GM18507 (cell line): ENCODE data around the gene HDGFL2.
"Not testable (repeated sequence)": the region's sequence is repeated elsewhere in the genome, so short reads cannot be mapped to it uniquely, and the experiment has no call there.

Experiments
- DNase-seq: peaks from one replicate; pipeline ENCODE4 v3.0.0; 2011; ENCODE audit warnings: low read depth; ENCODE audit not compliant: insufficient read length; ENCODE audit errors: extremely low spot score
- FAIRE-seq: peaks from 2 replicates; lab custom pipeline; 2011; peaks lifted over from hg19 to GRCh38; lab: Jason Lieb, UNC

The HDGFL2 gene

GRCh38 chr19:4523306-4524110 lies 51.4 kb downstream of the HDGFL2 start:
- DNase-seq (peak; percentile 32), FAIRE-seq (peak; percentile 59)

- DNase-seq (peak; percentile 36), FAIRE-seq (peak; percentile 73)
Observed at GRCh38 chr19:4524808-4525562, 52.9 kb downstream of the HDGFL2 start.

- DNase-seq (no peak), FAIRE-seq (no peak)
Observed at GRCh38 chr19:4525563-4526002, 53.5 kb downstream of the HDGFL2 start.

- not testable (repeated sequence) for FAIRE-seq, DNase-seq
Observed at GRCh38 chr19:4527377-4527776, 55.3 kb downstream of the HDGFL2 start.

- FAIRE-seq (no peak), DNase-seq (no peak)
Observed at GRCh38 chr19:4528843-4529242, 56.7 kb downstream of the HDGFL2 start.

GRCh38 chr19:4529924-4530522 lies 57.9 kb downstream of the HDGFL2 start:
- no peak for FAIRE-seq
- no peak for DNase-seq

- no peak for DNase-seq
- FAIRE-seq: no peak
Observed at GRCh38 chr19:4531562-4532165, 59.6 kb downstream of the HDGFL2 start.

- no peak for FAIRE-seq
- no peak for DNase-seq
Observed at GRCh38 chr19:4533334-4533733, 61.2 kb downstream of the HDGFL2 start.

GRCh38 chr19:4533835-4534424 lies 61.8 kb downstream of the HDGFL2 start:
- DNase-seq: no peak
- FAIRE-seq: no peak

- DNase-seq (peak; percentile 35), FAIRE-seq (no peak)
Observed at GRCh38 chr19:4534836-4535658, 63.0 kb downstream of the HDGFL2 start, which contains the start of gene PLIN5. TSS of gene PLIN5 (minus strand) at chr19:4535224. CDS start at chr19:4534074, 1,150 bp downstream.

- FAIRE-seq (no peak), DNase-seq (no peak)
Observed at GRCh38 chr19:4536798-4537197, 64.7 kb downstream of the HDGFL2 start.

- DNase-seq (no peak), FAIRE-seq (no peak)
Observed at GRCh38 chr19:4537953-4538600, 66.0 kb downstream of the HDGFL2 start.

GRCh38 chr19:4538601-4538954 lies 66.5 kb downstream of the HDGFL2 start:
- DNase-seq (no peak), FAIRE-seq (no peak)

GRCh38 chr19:4539169-4539692 lies 67.1 kb downstream of the HDGFL2 start:
- FAIRE-seq: no peak

GRCh38 chr19:4539693-4540581 lies 67.8 kb downstream of the HDGFL2 start, which contains the start of gene LRG1:
TSS of gene LRG1 (minus strand) at chr19:4540036. CDS start at chr19:4540013, 23 bp downstream.
- FAIRE-seq (peak; percentile 84), DNase-seq (peak; percentile 52)

More at GRCh38 chr19:4539169-4539692, 67.1 kb downstream of the HDGFL2 start:
- no peak for DNase-seq

- DNase-seq: no peak
- FAIRE-seq: no peak
Observed at GRCh38 chr19:4541114-4541805, 69.2 kb downstream of the HDGFL2 start.
